HS-27A (cell line): ENCODE results near the gene PAK1.
"Not testable (repeated sequence)": the region's sequence is repeated elsewhere in the genome, so short reads cannot be mapped to it uniquely, and the experiment has no call there.

ENCODE experiments used
- DNase-seq: peaks from one replicate; pipeline ENCODE4 v3.0.0-alpha.2; 2012; ENCODE audit warnings: low read depth, missing footprints

The PAK1 gene

DNA sequence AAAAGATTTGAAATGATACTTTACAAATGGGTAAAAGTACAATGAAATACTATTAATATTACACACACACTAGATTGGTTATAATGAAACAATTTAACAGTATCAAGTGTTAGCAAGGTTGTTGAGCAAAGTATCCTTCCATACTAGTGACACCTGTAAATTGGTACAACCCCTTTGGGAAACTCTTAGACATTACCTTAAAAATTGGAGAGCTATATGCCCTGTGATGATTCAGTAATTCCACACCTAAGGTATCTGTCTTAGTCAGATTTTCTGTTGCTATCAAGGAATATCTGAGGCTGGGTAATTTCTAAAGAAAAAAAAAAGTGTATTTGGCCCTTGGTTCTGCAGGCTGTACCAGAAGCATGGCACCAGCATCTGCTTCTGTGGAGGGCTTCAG is 165.1 kb downstream of the PAK1 start:
- no peak for DNase-seq

GRCh38 chr11:77303328-77303727 is 170.6 kb downstream of the PAK1 start:
- no peak for DNase-seq

- no peak for DNase-seq
These were observed 171.1 kb downstream of the PAK1 start for GRCh38 chr11:77302752-77303151.

DNA sequence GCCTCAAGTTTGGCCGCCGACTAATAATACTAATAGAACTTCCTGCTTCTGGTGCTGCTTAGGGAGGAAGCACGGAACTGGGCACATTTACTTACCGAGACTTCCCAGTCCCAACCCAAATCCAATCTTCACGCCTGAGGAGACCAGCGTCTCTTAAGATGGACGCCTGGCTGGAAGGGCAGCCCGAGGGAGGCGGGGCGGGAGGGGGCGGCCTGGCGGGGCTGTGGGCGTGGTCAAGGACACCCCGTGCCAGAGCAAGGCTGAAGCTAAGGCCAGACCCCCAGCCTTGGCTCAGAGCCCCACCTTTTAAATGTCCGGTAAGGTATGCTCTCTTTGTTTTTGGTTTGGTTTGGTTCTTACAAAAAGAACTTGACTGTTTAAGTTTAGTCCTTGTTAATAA is 172.4 kb downstream of the PAK1 start, which contains the start of gene GDPD4:
Gene GDPD4, minus strand, starts transcription at position 177 of the 400 bp plus-strand sequence. CDS start 16,549 bp downstream, outside the sequence.
- no peak for DNase-seq

- no peak for DNase-seq
These were observed 173.2 kb downstream of the PAK1 start for GRCh38 chr11:77300695-77301094.

DNA sequence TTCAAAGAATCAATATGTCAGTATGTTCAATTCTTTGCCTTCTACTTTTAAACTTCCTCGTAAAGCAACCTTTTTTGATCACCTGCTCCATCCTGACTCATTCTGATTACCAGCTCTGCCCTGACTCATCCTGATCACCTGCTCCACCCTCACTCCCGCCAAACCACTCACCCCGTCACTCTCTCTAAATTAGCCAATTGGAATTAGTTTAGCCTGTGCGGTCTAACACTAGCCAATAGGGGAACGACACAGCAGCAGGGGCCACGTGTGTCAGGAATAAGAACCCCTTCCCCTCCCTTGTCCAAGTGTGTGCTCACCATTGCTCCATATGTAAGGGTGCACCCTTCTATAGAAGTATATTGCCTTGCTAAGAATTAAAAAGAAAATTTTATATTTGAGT is 173.9 kb downstream of the PAK1 start:
- DNase-seq, result not testable (repeated sequence)

DNA sequence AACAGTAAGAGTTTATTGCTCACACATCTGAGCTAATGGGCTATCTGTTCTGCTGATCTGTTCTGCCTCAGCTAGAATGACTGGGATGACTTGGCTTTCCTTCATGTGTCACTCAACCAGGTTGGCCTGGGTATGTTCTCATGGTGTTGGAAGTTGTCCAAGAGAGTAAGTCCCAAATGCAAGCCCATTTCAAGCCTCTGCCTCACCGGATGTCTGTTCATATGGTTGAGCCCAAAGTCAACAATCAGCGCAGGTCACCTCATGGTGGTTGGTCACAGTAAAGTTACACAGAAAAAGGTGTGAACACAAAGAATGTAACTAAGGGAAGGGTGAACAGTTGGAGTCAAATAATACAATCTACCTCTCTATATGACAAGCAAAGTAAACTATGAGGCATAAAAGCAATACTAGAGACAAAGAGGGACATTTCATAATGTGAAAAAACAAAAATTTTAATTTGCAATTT is 174.3 kb downstream of the PAK1 start:
- no peak for DNase-seq

GRCh38 chr11:77294040-77294439 is 179.9 kb downstream of the PAK1 start:
- no peak for DNase-seq

GRCh38 chr11:77289737-77290136 is 184.2 kb downstream of the PAK1 start:
- no peak for DNase-seq

GRCh38 chr11:77287615-77288273 is 186.2 kb downstream of the PAK1 start:
- peak; percentile 64 for DNase-seq

GRCh38 chr11:77287136-77287535 is 186.8 kb downstream of the PAK1 start:
- no peak for DNase-seq

- no peak for DNase-seq
These were observed 189.1 kb downstream of the PAK1 start for GRCh38 chr11:77284476-77285468.

DNA sequence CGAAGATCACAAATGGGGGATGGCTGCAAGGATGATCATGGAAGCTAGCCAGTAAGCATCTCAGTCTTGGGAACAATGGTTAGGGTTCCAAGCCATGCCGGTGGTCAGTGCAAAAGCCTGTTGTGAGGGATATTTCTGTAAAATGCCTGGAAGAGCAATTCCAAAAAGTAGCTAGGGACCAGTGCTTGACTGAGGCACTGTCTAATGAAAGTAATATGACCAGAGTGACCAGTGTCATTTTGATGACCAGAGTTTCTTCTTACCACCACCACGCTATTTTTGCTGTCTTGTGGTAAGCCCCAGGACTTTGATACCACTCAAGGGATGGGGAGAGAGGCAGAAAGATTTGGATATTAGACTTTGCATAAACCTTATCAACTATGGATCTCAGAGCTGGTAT is 190.8 kb downstream of the PAK1 start:
- DNase-seq, result no peak

GRCh38 chr11:77278595-77279506 is 195.0 kb downstream of the PAK1 start:
- DNase-seq, result no peak

DNA sequence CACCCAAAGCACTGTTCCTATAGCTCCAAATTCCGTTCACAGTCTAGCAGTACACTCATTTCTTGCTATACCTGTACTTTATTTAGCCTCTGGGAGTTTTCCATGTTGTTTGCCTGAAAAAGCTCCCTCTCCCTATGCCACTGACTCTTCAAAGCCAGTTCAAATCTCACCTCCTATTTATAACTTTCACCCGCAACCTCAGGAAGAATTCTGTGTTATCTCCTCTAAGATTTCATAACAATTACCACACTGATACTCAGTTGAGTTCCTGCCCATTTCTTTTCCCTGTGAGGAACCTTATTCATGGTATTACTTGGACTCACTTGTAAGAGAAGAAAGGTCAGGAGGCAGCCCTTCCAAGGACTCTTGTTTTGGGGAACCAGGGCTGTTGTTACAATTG is 197.6 kb downstream of the PAK1 start:
- DNase-seq, result no peak
